Ovary (tissue), 3 donors: Measurements from ENCODE around the gene ERO1A.

Experiments used
- CTCF ChIP-seq, 3 donors: fragments of 450-650 bp in 2 of 3; fragments of 200-600 bp in 1 of 3; IDR thresholded peaks; one replicate each; pipeline versions ENCODE4 v1.5.1 to v1.8.0; 2016 to 2022; ENCODE audit warnings: antibody characterized with exemption in 3 of 3, mild to moderate bottlenecking in 1 of 3
- EP300 ChIP-seq: sonication (generic); formaldehyde crosslinking; IDR thresholded peaks from one replicate; pipeline ENCODE4 v1.6.1; 2017; ENCODE audit warnings: antibody characterized with exemption
- POLR2A ChIP-seq: fragments of 450-650 bp; IDR thresholded peaks from one replicate; pipeline ENCODE4 v1.6.1; 2017; ENCODE audit warnings: antibody characterized with exemption, mild to moderate bottlenecking, moderate library complexity
- donor health status: DM: no; HTN: no; CAD: no.

- TF ChIP-seq CTCF (IDR thresholded peaks at IDR 0.05) (no peak), POLR2A (no peak), EP300 (no peak)
These were observed 16.3 kb upstream of the ERO1A start for GRCh38 chr14:52711666-52712065.
